Activated naive CD4-positive, alpha-beta T cell treated with anti-CD3 and anti-CD28 coated beads, Interleukin-2, amount 50 U/mL, for 16 hours (primary cell): ENCODE data around the gene LRP10.
"Not testable (repeated sequence)": the region's sequence is repeated elsewhere in the genome, so short reads cannot be mapped to it uniquely, and the experiment has no call there.

Experiments
- DNase-seq: peaks from one replicate; pipeline ENCODE4 v3.0.0-alpha.2; 2020

The LRP10 gene

GRCh38 chr14:22890416-22890815 lies 18.9 kb downstream of the LRP10 start:
- no peak for DNase-seq

GRCh38 chr14:22892488-22892887 lies 20.9 kb downstream of the LRP10 start:
- DNase-seq: no peak

- DNase-seq: no peak
These were observed 22.2 kb downstream of the LRP10 start for GRCh38 chr14:22893706-22894105.

- no peak for DNase-seq
These were observed 23.9 kb downstream of the LRP10 start for GRCh38 chr14:22895402-22895801.

- no peak for DNase-seq
These were observed 24.8 kb downstream of the LRP10 start for GRCh38 chr14:22896356-22896755.

- no peak for DNase-seq
These were observed 25.2 kb downstream of the LRP10 start for GRCh38 chr14:22896760-22897159.

- DNase-seq: no peak
These were observed 25.8 kb downstream of the LRP10 start for GRCh38 chr14:22897357-22897756.

GRCh38 chr14:22898302-22899090 lies 27.0 kb downstream of the LRP10 start:
- no peak for DNase-seq

- DNase-seq: peak; percentile 29
These were observed 28.7 kb downstream of the LRP10 start for GRCh38 chr14:22900081-22900799.

- no peak for DNase-seq
These were observed 30.3 kb downstream of the LRP10 start for GRCh38 chr14:22901799-22902198.

- no peak for DNase-seq
These were observed 32.2 kb downstream of the LRP10 start for GRCh38 chr14:22903742-22904087.

- no peak for DNase-seq
These were observed 34.1 kb downstream of the LRP10 start for GRCh38 chr14:22905627-22906026.

- DNase-seq: no peak
These were observed 34.5 kb downstream of the LRP10 start for GRCh38 chr14:22906073-22906472.

GRCh38 chr14:22907429-22907828 lies 35.9 kb downstream of the LRP10 start:
- DNase-seq: no peak

GRCh38 chr14:22908601-22909000 lies 37.1 kb downstream of the LRP10 start:
- DNase-seq: no peak

- DNase-seq: no peak
These were observed 39.4 kb downstream of the LRP10 start for GRCh38 chr14:22910916-22911315.

GRCh38 chr14:22914836-22915235 lies 43.3 kb downstream of the LRP10 start:
- not testable (repeated sequence) for DNase-seq

- DNase-seq: no peak
These were observed 44.5 kb downstream of the LRP10 start for GRCh38 chr14:22915886-22916521.

GRCh38 chr14:22918804-22919600 lies 47.5 kb downstream of the LRP10 start, which contains the start of gene RBM23:
Gene RBM23 (minus strand): TSS chr14:22919149.
- peak; percentile 99 for DNase-seq

GRCh38 chr14:22919601-22919921 lies 48.0 kb downstream of the LRP10 start:
- DNase-seq: no peak

GRCh38 chr14:22920697-22921096 lies 49.2 kb downstream of the LRP10 start:
- DNase-seq: no peak

GRCh38 chr14:22922294-22922693 lies 50.8 kb downstream of the LRP10 start:
- DNase-seq: no peak

- no peak for DNase-seq
These were observed 52.2 kb downstream of the LRP10 start for GRCh38 chr14:22923746-22924145.
